22Rv1 (cell line): ENCODE results near the gene MAST2.

Experiments
- CTCF ChIP-seq: fragments of 450-650 bp; IDR thresholded peaks from 2 replicates; pipeline ENCODE4 v1.5.1; 2017; ENCODE audit warnings: mild to moderate bottlenecking
- ZFX ChIP-seq: fragments of 450-650 bp; IDR thresholded peaks from 2 replicates; pipeline ENCODE4 v1.6.1; 2017; ENCODE audit warnings: antibody characterized with exemption, borderline replicate concordance

GRCh38 chr1:45800899-45801298, 2.5 kb upstream of the MAST2 start:
- TF ChIP-seq CTCF = no peak
- TF ChIP-seq ZFX = no peak
